Epidermal melanocyte (primary cell): ENCODE results near the gene SNTG2.

Experiments
- DNase-seq: peaks from one replicate; pipeline ENCODE4 v3.0.0; 2011; ENCODE audit warnings: low spot score; ENCODE audit not compliant: insufficient read length

Gene SNTG2

DNA sequence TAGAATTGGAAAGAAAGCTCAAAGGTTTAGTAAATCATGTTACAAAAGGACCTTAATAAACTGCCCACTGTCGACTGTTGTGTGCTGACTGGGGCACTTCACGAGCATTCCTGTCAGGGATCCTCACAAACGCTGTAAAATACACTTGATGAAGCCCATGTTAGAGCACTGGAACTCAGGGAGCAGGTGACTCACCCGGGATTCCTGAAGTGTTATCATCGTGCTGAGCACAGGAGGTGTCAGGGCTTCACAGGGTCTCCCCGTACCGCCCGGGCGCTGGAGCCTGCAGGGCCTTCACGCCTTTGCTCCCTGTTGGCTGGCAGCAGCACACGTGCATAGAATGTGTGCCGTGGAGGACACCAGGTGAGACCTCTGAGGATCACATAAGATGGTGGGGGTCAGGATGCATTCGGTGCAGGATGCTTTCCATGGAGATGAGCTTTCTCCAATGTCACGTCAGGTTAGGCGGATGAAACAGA is 187.3 kb downstream of the SNTG2 start:
- no peak for DNase-seq

DNA sequence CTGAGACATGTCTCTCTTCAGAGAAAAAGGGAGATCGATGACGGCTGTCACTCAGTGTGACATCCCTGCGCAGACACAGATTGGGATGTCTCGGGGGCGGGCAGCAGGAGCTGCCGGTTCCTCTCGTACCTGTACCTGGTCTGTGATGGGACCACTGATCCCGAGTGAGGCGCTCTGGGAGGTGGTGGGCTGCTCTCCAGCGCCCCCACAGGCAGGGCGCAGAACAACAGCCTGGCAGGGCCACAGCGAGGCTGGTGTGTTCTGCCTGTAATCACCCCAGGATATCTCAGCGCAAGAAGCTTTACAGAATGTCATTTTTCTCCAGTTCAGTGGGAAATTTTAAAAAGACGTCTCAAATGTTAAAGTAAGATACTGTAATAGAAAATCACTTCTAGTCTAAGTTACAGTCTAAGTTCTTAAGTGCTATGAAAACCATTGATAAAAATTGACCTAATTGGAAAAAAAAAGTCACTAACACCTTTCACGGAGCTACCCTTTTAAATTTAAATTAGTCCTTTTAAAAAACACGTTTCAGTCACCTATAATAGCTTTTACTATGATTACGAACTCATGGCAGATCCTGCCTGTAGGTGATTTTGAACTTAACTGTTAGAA is 189.8 kb downstream of the SNTG2 start:
- no peak for DNase-seq

DNA sequence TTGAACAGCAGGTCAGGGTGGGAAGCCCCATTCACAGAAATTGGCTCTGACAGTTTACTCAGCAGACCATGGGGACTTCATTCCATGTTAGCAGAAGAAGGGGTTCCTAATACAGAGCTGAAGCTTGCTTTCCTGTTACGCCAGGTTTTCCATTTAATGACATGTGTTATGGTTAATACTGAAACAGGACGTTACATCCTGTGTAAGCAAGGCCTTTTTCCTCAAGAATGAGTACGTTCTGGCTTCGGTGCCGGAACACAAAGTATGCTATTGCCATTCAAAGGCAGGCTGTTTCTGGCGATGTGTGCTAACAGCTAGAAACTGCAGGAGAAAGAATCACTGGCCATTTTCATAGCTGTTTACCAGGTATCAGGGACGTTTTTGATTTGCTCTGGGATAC is 190.4 kb downstream of the SNTG2 start:
- DNase-seq = no peak

DNA sequence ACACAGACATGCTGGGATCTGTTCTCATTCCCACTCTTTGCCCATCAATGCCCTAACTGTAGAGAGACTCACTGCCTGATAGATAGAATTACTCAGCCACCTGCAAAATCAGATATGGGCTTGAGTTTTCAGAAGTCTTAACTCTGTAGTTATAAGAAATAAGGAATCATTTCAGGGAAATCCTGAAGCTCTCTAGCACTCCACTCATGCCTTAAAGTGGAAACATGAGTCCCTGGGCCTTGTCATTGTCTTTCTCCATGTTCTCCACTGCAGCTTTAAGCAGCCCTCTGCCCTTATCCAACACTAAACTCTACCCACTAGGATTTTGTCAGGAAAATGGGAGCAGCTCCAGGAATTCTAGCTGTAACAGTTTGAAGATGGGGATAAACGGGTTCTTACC is 192.5 kb downstream of the SNTG2 start:
- DNase-seq = no peak

DNA sequence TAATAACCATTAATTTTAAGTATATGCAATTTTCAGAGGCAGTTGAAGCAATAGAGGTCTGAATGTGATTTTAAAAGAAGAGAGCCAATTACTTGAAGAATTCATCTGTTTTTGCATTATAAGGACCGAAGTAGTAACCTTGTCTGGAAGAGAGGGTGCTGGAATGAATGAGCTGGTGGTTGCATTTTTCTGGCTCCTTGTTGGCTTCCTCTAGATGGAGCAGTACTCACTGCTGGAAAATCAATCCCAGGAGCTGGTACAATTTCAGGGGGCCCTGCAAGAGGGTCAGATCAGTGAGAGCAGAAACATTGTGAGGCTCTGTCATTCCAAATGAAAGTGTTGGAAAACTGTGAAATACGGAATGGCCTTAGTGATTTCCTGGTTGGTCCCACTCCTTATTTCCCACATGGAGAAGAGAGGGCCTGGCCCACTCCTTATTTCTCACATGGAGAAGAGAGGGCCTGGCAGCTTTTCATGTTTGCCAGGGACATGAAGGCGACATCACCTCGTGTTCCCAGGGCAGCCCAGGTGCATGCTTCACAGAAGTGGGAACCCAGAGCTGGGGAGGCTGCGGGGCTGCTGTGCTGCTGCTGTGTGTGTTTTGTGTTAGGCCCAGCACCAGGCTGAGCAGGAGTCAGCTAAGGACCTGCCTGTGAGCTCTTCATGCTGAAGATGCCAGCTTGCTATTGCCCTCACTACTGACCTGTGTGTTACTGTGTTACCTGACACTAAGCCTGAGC is 197.4 kb downstream of the SNTG2 start:
- DNase-seq = no peak

DNA sequence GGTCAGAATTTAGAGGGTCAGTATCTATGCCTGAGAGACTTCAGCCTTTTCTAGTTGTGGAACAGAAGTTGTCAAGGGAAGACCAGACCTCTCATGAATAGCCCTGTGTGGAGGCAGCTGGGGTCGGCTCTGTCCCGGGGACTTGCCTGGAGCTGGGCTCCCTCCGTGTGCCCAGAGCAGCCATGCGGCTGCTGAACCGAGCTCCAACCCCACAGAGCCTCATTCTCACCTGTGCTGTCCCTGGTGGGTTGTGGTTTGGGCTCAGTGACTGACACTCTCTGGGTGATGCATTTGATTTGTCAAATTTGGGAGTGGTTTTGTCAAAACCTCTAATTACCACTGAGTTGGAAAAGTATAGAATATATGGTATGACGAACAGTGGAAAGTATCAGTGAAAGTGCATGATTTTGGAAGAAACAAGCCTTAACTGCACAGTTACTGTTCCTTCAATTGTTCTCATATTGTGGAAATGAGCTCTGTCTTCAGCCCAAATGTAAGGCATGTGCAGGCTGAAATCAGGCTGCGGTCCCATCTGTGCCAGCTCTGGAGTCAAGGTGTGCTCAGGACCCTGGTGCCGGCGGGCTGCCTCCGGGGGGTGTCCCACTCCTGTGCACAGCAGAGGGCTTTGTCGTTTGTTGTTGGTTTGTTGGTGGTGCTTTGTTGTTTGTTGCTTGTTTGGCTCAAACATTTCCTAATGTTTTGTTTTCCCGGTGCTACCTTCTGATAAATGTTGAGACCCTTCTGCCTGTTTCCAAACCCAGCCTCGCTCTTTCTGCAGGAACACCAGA is 200.3 kb downstream of the SNTG2 start:
- no peak for DNase-seq

DNA sequence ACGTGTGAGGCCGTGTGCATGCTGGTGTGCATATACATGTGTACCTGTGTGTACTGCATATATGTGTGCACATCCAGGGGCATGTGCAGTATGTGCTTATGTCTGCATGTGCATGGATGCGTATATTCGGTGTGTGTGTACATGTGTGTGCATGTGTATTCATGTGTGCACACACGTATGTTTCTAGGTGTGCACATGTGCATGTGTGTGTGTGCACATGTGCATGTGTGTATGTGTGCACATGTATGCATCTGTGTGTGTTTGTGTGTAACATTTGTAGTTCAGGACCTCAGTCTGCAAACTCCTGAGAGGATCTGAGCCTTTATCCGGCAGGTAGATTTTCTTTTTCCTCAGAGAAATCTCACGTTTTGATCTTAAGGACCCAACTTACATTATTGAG is 201.7 kb downstream of the SNTG2 start:
- no peak for DNase-seq

DNA sequence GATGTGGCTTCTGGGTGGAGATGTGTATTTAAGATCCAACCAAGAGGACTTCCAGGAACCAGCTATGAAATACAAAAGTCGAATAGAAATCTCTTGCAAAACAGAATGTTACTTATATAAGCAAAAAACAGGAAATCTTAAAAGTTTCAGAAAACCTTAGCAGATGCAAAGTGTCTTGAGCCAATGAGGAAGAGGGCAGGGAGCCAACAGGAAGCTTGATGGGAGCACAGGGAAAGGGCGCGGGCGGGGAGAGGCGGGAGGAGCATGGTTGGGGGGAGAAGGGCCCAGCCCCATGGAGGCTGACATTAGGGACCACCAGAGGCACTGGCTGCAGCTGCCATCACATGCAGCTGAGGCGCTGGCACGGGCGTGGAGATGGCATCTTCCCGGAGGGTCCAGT is 203.3 kb downstream of the SNTG2 start:
- DNase-seq = no peak

DNA sequence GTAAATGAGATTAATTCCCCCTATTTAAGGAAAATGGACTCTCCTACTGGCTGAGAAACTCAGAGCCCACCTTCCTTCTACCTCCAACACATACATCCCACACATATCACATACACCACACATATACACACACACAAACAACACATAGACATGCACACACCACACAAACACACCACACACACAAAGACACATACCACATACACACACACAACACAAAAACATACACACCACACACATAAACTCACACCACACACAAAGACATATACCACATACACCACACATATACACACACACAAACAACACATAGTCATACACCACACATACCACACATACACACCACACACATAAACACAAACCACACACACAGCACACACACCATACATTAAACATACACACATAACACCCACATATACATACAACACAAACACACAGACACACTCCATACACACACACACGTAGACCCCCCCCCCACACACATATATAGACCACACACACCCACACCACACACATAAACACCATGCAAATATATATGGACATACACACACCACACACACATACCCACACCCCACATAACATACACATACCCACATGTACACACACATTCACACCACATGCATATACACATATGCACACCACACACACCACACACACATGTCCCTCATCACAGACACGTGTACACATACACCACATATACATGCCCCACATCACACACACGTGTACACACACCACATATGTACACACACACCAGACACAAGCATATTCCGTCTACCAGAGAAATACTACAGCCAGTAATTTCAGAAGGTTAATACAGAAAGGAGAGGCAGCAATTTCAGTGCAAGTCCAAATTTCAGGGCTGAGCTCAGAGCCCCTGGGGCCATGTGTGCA is 204.3 kb downstream of the SNTG2 start:
- DNase-seq = no peak

DNA sequence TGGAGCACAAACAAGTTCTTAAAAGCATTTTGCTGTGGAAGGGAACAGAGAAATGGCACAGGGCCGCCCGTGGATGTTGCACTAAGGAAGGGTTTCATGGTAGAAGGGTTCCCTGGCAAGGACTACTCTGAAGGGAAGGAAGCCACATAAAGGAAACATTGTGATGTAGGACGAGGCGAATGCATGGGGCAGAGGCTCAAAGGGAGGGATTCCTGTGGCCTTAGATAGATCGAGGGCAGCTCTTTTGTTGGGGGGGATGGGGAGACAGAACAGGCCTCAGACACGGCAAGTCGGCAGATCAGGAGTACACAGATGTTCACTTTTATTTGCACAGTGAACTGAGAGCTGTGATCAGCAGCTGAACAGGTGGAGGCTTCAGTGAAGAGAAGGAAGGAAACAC is 205.4 kb downstream of the SNTG2 start:
- DNase-seq = no peak

DNA sequence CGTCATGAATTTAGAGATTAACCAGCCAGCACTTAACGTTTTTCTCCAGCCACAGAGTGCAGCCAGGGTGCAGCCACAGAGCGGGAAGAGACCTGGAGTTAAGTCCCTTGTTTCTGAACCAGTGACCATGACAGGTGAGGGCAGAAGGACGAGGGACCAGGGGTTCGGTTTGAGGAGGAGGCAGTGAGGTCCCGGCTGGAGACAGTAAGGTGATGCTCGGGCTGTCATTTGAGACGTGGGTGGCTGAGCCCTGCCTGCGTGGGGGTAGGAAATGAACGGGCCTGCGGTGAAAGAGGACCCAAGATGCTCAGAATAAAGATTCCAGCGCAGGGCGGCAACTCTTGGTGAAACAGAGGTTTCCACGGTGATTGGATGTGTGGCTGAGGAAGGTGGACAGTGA is 205.9 kb downstream of the SNTG2 start:
- no peak for DNase-seq

DNA sequence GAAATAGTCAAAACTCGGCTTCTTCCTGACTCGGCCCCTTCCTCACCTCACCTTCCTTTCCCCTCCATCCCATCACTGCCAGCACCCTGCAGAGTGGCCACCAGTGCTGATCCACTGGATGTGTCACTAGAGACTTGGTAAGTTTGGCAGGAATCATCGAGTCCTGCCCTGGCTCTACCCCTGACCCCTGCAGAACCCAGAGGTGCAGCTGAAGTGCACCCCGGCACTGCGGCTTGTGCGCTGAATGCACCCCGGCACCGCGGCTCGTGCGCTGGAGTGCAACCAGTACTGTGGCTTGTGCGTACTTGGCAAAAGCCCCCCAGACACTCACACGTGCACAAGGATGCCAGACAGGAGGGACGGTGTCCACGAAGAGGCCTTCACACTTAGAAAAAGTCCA is 206.5 kb downstream of the SNTG2 start:
- no peak for DNase-seq

DNA sequence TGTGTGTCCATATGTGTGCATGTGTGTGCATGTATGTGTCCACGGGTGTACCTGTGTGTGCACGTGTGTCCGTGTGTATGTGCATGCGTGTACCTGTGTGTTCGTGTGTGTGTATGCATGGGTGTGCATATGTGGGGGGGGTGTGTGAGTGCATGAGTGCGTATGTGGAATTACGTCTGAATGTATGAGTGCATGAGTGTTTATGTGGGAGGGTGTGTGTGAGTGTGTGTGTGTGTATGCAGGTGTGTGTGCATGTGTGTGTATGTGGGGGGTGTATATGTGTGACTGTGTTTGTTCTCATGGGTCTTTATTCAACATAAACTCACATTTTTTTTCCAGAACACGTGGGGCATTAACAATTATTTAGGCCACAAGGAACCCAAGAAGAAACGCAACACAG is 208.4 kb downstream of the SNTG2 start:
- DNase-seq = no peak

DNA sequence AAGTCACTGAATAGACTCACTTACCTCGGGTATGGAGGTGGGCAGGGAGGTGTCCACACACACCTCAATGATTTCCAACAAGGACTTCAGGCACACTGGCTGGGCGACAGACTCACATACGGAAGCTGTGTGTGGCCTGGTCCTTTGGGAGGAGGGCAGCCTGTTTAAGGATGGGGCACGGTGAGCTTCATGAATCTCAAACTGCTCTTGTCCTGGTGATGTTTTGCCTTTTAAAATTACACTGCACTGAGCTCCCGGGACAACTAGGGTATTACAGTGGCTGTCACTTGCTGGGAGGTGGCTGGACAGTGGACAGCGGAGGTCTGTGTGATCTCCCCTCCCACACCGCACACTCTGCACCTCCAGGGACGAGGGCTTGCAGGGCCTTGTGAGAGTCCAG is 211.6 kb downstream of the SNTG2 start:
- no peak for DNase-seq

DNA sequence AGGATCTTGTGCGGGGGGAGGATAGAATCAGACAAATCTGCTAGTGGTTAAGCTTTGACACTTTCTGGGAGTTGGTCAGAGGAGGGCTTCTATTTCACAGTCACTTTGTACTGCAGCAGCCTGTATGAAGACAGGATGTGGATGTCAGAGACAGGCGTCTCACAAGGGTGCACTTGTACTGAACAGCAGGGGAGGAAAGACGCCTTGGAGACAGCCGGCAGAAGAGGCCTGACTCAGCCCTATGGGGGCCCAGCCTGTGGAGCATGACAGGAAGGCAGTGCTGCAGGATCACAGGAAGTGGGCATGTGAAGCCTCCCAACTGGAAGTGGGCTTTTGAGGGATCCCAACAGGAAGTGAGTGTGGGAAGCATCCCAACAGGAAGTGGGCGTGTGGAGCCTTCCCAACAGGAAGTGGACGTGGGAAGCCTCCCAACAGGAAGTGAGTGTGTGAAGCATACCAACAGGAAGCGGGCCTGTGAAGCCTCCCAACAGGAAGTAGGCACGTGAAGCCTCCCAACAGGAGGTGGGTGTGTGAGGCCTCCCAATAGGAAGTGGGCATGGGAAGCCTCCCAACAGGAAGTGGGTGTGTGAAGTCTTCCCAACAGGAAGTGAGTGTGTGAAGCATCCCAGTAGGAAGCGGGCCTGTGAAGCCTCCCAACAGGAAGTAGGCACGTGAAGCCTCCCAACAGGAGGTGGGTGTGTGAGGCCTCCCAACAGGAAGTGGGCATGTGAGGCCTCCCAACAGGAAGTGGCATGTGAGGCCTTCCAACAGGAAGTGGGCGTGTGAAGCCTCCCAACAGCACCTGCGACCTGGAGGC is 212.3 kb downstream of the SNTG2 start:
- no peak for DNase-seq

DNA sequence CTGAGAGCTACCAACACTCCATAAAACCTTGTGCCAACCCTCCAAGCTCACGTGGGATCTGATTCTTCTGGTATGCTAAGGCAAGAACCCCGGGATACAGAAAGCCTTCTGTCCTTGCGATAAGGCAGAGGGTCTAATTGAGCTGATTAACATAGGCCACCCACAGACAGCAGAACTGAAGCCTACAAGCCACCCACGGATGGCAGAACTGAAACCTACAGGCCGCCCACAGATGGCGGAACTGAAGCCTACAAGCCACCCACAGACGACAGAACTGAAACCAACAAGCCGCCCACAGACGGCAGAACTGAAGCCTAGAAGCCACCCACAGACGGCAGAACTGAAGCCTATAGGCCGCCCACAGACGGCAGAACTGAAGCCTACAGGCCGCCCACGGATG is 216.3 kb downstream of the SNTG2 start:
- DNase-seq = no peak

DNA sequence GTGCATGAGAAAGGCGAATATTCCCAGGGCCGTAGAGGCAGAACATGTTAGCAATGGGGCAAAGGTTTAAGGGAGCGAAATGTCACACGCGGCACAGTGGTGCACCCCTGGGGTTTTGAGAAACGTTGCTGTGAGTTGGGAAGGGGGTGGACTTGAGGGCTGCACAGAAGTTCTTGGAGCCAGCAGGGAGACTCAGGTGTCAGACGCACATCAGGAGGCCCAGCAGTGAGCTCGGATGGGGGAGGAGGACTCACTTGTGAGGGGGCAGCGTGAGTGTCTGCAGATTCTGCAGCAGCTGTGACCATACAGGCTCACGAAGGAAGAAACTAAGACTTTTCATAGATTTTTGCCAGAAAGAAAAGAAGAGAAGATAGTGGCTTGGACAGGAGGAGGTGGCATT is 218.2 kb downstream of the SNTG2 start:
- no peak for DNase-seq

DNA sequence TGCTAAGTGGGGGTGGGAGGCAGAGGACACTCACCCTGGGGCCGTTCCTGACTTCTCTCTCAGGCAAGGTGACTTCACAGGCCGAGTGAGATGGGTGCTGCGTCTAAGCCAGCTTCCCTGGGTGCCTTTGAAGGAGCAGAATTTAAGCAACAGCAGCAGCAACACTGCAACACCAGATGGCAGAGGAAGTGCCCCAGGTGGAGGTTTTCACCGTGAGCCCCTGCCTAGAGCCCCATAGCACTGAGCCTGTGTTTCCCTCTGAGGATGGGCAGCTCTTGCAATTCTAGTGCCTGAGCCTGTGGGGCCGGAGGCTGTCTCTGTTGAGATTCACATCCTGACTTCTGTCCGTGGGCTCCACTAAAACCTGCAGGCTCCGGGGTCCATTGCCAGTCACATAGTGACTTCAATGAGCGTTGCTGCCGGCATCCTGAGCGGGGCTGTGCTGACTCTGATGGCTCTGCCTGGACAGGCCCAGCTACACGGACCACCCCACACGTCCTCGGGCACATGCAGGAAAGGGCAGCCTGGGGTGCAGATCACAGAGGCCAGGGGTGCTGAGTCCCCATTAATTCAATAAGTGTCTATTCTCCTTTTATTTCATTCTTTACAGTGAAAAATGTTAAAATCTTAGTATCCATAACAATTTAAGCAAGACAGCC is 218.8 kb downstream of the SNTG2 start:
- DNase-seq = no peak

DNA sequence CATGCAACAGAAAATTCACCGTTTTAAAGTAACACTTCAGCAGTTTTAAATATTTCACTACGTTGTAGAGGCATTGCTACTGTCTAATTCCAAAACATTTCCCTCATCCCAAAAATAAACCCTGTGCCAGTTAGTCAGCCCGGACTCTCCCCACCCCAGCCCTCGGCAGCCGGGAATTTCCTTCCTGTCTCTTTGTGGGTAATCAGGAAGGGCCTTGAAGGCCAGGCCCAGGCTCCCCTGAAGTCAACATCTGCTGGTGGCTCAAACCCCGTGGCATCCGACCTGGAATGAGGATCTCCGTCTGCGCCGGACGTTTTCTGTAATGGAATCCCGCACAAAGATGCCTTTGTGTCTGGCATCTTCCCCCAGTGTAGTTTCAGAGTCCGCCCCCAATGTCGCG is 219.6 kb downstream of the SNTG2 start:
- DNase-seq = no peak

DNA sequence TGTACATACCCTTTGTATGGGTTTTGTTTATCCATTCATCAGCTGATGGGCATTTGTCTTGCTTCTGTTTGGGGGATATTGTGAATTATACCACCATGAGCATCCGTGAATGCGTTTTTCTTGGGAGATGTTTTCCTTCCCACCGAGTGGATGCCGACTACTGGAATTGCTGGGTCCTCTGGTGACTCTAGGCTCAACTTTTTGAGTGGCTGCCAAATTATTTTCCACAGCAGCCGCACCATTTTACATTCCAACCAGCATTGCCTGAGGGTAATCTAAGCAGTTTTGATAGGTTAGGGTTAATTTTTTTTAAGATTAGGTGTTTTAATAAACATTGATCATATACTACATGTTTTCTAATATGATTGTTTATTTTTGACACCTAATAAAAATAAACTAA is 220.1 kb downstream of the SNTG2 start:
- no peak for DNase-seq
